ENCODE results near the gene TJAP1.

TJAP1 gene

GRCh38 chr6:43492673-43493072, 15.3 kb downstream of the TJAP1 start:
- H3K4me3 ChIP-seq: peak overlapping the region; percentile 33

GRCh38 chr6:43493230-43493629, 15.9 kb downstream of the TJAP1 start:
- H3K27ac ChIP-seq: no peak overlapping the region
- DNase-seq (ENCODE audit: low spot score): no peak
- no peak for TF ChIP-seq CTCF (IDR thresholded peaks at IDR 0.05)
- H3K4me3 ChIP-seq: no peak overlapping the region

More at GRCh38 chr6:43492673-43493072, 15.3 kb downstream of the TJAP1 start:
- DNase-seq (ENCODE audit: low spot score): no peak
- H3K27ac ChIP-seq: peak overlapping the region in 1 of 2 donors; percentile 26
- no peak for TF ChIP-seq CTCF (IDR thresholded peaks at IDR 0.05)

GRCh38 chr6:43493833-43494232, 16.5 kb downstream of the TJAP1 start:
- DNase-seq (ENCODE audit: low spot score): no peak
- no peak overlapping the region for H3K4me3 ChIP-seq
- no peak for TF ChIP-seq CTCF (IDR thresholded peaks at IDR 0.05)
- H3K27ac ChIP-seq: no peak overlapping the region

GRCh38 chr6:43494321-43494720, 17.0 kb downstream of the TJAP1 start:
- DNase-seq (ENCODE audit: low spot score): no peak
- TF ChIP-seq CTCF (IDR thresholded peaks at IDR 0.05): no peak
- no peak overlapping the region for H3K4me3 ChIP-seq
- H3K27ac ChIP-seq: no peak overlapping the region

GRCh38 chr6:43494766-43495165, 17.4 kb downstream of the TJAP1 start:
- TF ChIP-seq CTCF (IDR thresholded peaks at IDR 0.05): no peak
- no peak overlapping the region for H3K27ac ChIP-seq
- no peak overlapping the region for H3K4me3 ChIP-seq
- DNase-seq (ENCODE audit: low spot score): no peak

- DNase-seq (ENCODE audit: low spot score): no peak
- Histone ChIP-seq H3K27ac (no peak overlapping the region), H3K4me3 (no peak overlapping the region)
- no peak for TF ChIP-seq CTCF (IDR thresholded peaks at IDR 0.05)
Measured at GRCh38 chr6:43495409-43495941, 18.1 kb downstream of the TJAP1 start.

- H3K27ac ChIP-seq: peak overlapping the region in 1 of 2 donors; percentile 26
- no peak for DNase-seq (ENCODE audit: low spot score)
- peak; percentile 29 for TF ChIP-seq CTCF (IDR thresholded peaks at IDR 0.05)
- peak overlapping the region; percentile 19 for H3K4me3 ChIP-seq
Measured at GRCh38 chr6:43496370-43497128, 19.2 kb downstream of the TJAP1 start.

All from coronary artery (tissue), 2 donors.